ENCODE measurements around the gene TMBIM1. TPM values are rescaled to one million over a fixed set of nuclear protein-coding genes. Genes with fewer than 3 reads are reported as not detected.

TMBIM1 gene
- total RNA-seq, 2 donors from 2014 or later: 273 to 375 TPM

GRCh38 chr2:218298314-218298875 lies 6.1 kb upstream of the TMBIM1 start:
- Histone ChIP-seq H3K4me3 (no peak overlapping the region), H3K9me3 (no peaks in the 10 kb centered on the region), H3K36me3 (no peaks in the 10 kb centered on the region), H3K27me3 (no peaks in the 10 kb centered on the region), H3K9ac (ENCODE audit: low read depth in 2 of 2, low read length in 2 of 2) (no peak overlapping the region), H3K4me1 (no peaks in the 10 kb centered on the region), H3K27ac (no peak overlapping the region)
- TF ChIP-seq CTCF (IDR thresholded peaks at IDR 0.05): no peak
- intact Hi-C loops (cut with DNase I): no loop called here
- DNase-seq: no peak

GRCh38 chr2:218296847-218297246 lies 4.5 kb upstream of the TMBIM1 start:
- no peaks in the 10 kb centered on the region for H3K4me1 ChIP-seq
- no peak overlapping the region for H3K27ac ChIP-seq
- H3K4me3 ChIP-seq: no peak overlapping the region
- no peak for DNase-seq
- H3K36me3 ChIP-seq: no peaks in the 10 kb centered on the region
- intact Hi-C loops (cut with DNase I): no loop called here
- no peak for TF ChIP-seq CTCF (IDR thresholded peaks at IDR 0.05)
- H3K9me3 ChIP-seq: no peaks in the 10 kb centered on the region
- H3K9ac ChIP-seq (ENCODE audit: low read depth in 2 of 2, low read length in 2 of 2): no peak overlapping the region
- no peaks in the 10 kb centered on the region for H3K27me3 ChIP-seq

GRCh38 chr2:218296200-218296599 lies 3.9 kb upstream of the TMBIM1 start:
- no peak overlapping the region for H3K4me3 ChIP-seq
- no peak overlapping the region for H3K27ac ChIP-seq
- H3K36me3 ChIP-seq: no peaks in the 10 kb centered on the region
- TF ChIP-seq CTCF (IDR thresholded peaks at IDR 0.05): no peak
- no peaks in the 10 kb centered on the region for H3K27me3 ChIP-seq
- no peak overlapping the region for H3K9ac ChIP-seq (ENCODE audit: low read depth in 2 of 2, low read length in 2 of 2)
- no peaks in the 10 kb centered on the region for H3K9me3 ChIP-seq
- intact Hi-C loops (cut with DNase I): no loop called here
- no peak for DNase-seq
- H3K4me1 ChIP-seq: no peaks in the 10 kb centered on the region

- no peak for DNase-seq
- H3K9me3 ChIP-seq: no peaks in the 10 kb centered on the region
- no peaks in the 10 kb centered on the region for H3K27me3 ChIP-seq
- peak overlapping the region; percentile 33 for H3K27ac ChIP-seq
- peak overlapping the region in 1 of 2 donors; percentile 51 for H3K9ac ChIP-seq (ENCODE audit: low read depth in 2 of 2, low read length in 2 of 2)
- intact Hi-C loops (cut with DNase I): no loop called here
- H3K36me3 ChIP-seq: no peaks in the 10 kb centered on the region
- H3K4me3 ChIP-seq: no peak overlapping the region
- no peak for TF ChIP-seq CTCF (IDR thresholded peaks at IDR 0.05)
- peaks cover 5% of the 10 kb centered on the region for H3K4me1 ChIP-seq
These were observed 2.7 kb upstream of the TMBIM1 start for GRCh38 chr2:218295029-218295428.

- no peaks in the 10 kb centered on the region for H3K9me3 ChIP-seq
- no peaks in the 10 kb centered on the region for H3K36me3 ChIP-seq
- no peaks in the 10 kb centered on the region for H3K27me3 ChIP-seq
- H3K9ac ChIP-seq (ENCODE audit: low read depth in 2 of 2, low read length in 2 of 2): peak overlapping the region in 1 of 2 donors; percentile 51
- H3K4me3 ChIP-seq: no peak overlapping the region
- intact Hi-C loops (cut with DNase I): no loop called here
- no peak for DNase-seq
- TF ChIP-seq CTCF (IDR thresholded peaks at IDR 0.05): no peak
- H3K27ac ChIP-seq: peak overlapping the region; percentile 33
- peaks cover 9% of the 10 kb centered on the region for H3K4me1 ChIP-seq
These were observed 2.2 kb upstream of the TMBIM1 start for GRCh38 chr2:218294430-218295022.
